HepG2 (cell line): ENCODE measurements around the gene UQCRFS1. TPM values are rescaled to one million over a fixed set of nuclear protein-coding genes. Genes with fewer than 3 reads are reported as not detected.

Experiments used
- ATAC-seq: fragments of 200-7000 bp; cut with Tn5 transposase; 3 replicates; pipeline ENCODE4 v1.9.1; 2020; ENCODE audit warnings: mild to moderate bottlenecking, moderate library complexity
- BruUV-seq: library from RNA; stranded (reverse); fragments of 400-500 nt; replicated peaks from 2 replicates; lab custom pipeline; 2021; lab: Mats Ljungman, UMichigan
- CTCF ChIA-PET: fragments of 300-600 bp; formaldehyde crosslinking; extraction: SDS; loops from one replicate; lab custom pipeline; 2021; ENCODE audit warnings: low total read pairs, inconsistent platforms, low intra/inter-chr PET ratio; lab: Yijun Ruan, JAX
- POLR2A ChIA-PET: fragments of 350-600 bp; sonication (Branson Sonifier 250); formaldehyde crosslinking; loops from one replicate; lab custom pipeline; 2020; ENCODE audit warnings: antibody characterized with exemption, inconsistent platforms; lab: Yijun Ruan, JAX
- DNase-seq: peaks from one replicate; pipeline ENCODE4 v3.0.0-alpha.2; 2015; ENCODE audit warnings: low spot score
- FAIRE-seq: peaks from 3 replicates; lab custom pipeline; 2011; peaks lifted over from hg19 to GRCh38; lab: Jason Lieb, UNC
- H2AFZ ChIP-seq: one replicate; pipeline ENCODE4 v1.6.1; 2011; ENCODE audit warnings: low read length, inconsistent platforms
- H3K27ac ChIP-seq: fragments of 300-600 bp; 3 replicates; pipeline ENCODE4 v1.8.0; 2011; ENCODE audit warnings: mixed run types, mild to moderate bottlenecking, mixed read lengths, low read length, inconsistent platforms; ENCODE audit not compliant: insufficient read depth; ENCODE audit errors: extremely low read length
- H3K27me3 ChIP-seq, 2 experiments: fragments of 200-600 bp in 1 of 2; 2 replicates in 1 of 2; 3 replicates in 1 of 2; pipeline versions ENCODE4 v1.6.0 to v1.8.0; 2011; ENCODE audit warnings: low read length in 2 of 2, mild to moderate bottlenecking in 2 of 2, moderate library complexity in 2 of 2, inconsistent platforms in 1 of 2; ENCODE audit not compliant: insufficient read depth in 2 of 2, control insufficient read depth in 1 of 2
- H3K36me3 ChIP-seq, 2 experiments: fragments of 200-600 bp in 1 of 2; replicated peaks in 1 of 2; 2 replicates in 1 of 2; 3 replicates in 1 of 2; pipeline versions ENCODE4 v1.5.1 to v1.8.0; 2011; ENCODE audit warnings: low read length in 2 of 2, inconsistent platforms in 1 of 2; ENCODE audit not compliant: insufficient read depth in 2 of 2, control insufficient read depth in 1 of 2
- H3K4me1 ChIP-seq: 2 replicates; pipeline ENCODE4 v1.5.1; 2012; ENCODE audit warnings: low read length, inconsistent platforms; ENCODE audit not compliant: insufficient read depth
- H3K4me2 ChIP-seq: 2 replicates; pipeline ENCODE4 v1.6.0; 2011; ENCODE audit warnings: low read depth, low read length, inconsistent platforms
- H3K4me3 ChIP-seq, 3 experiments: fragments of 200-600 bp in 1 of 3; sonication (generic), shearing (Covaris generic) in 1 of 3; replicated peaks in 1 of 3; 2 replicates each; pipeline ENCODE4 v1.5.1; 2011 to 2016; ENCODE audit warnings: low read length in 3 of 3, inconsistent platforms in 2 of 3, low read depth in 2 of 3, mild to moderate bottlenecking in 2 of 3, control low read depth in 1 of 3, mixed read lengths in 1 of 3; ENCODE audit not compliant: insufficient read depth in 1 of 3
- H3K79me2 ChIP-seq: one replicate; pipeline ENCODE4 v1.6.1; 2011; ENCODE audit warnings: low read length, inconsistent platforms; ENCODE audit not compliant: insufficient read depth
- H3K9ac ChIP-seq: 2 replicates; pipeline ENCODE4 v1.6.0; 2011; ENCODE audit warnings: mild to moderate bottlenecking, low read depth, low read length, inconsistent platforms; ENCODE audit not compliant: insufficient read depth
- H3K9me3 ChIP-seq: 2 replicates; pipeline ENCODE4 v1.5.1; 2012; ENCODE audit warnings: mild to moderate bottlenecking, low read length
- H4K20me1 ChIP-seq: 2 replicates; pipeline ENCODE4 v1.6.0; 2011; ENCODE audit warnings: inconsistent platforms, mild to moderate bottlenecking, low read length, moderate library complexity; ENCODE audit not compliant: insufficient read depth
- AKNA ChIP-seq: sonication (generic); formaldehyde crosslinking; IDR thresholded peaks from 2 replicates; pipeline ENCODE4 v1.4.0; 2020; ENCODE audit warnings: missing genetic modification reagents, borderline replicate concordance
- CBX5 ChIP-seq: sonication (generic); formaldehyde crosslinking; IDR thresholded peaks from 2 replicates; pipeline ENCODE4 v1.4.0; 2020; ENCODE audit warnings: missing genetic modification reagents, borderline replicate concordance
- HDAC6 ChIP-seq: fragments of 200-600 bp; sonication (generic); IDR thresholded peaks from 2 replicates; pipeline ENCODE4 v1.7.0; 2017; ENCODE audit warnings: mild to moderate bottlenecking, antibody characterized with exemption, low read length, low read depth
- KDM6A ChIP-seq: IDR thresholded peaks from 2 replicates; pipeline ENCODE4 v1.6.1; 2016; ENCODE audit warnings: low read depth
- MIER2 ChIP-seq: IDR thresholded peaks from 2 replicates; pipeline ENCODE4 v1.6.1; 2016; ENCODE audit warnings: missing biosample characterization, missing genetic modification reagents
- MYC ChIP-seq: sonication (generic); formaldehyde crosslinking; IDR thresholded peaks from 2 replicates; pipeline ENCODE4 v1.9.0; 2021; ENCODE audit warnings: missing genetic modification reagents, borderline replicate concordance
- SRF ChIP-seq: IDR thresholded peaks from 2 replicates; pipeline ENCODE4 v1.6.1; 2011; ENCODE audit warnings: mild to moderate bottlenecking, low read depth, low read length, moderate library complexity
- SRY ChIP-seq: sonication (generic); formaldehyde crosslinking; IDR thresholded peaks from 2 replicates; pipeline ENCODE4 v1.8.0; 2022; ENCODE audit warnings: mild to moderate bottlenecking, missing genetic modification reagents
- ZBTB14 ChIP-seq: sonication (generic); formaldehyde crosslinking; IDR thresholded peaks from 2 replicates; pipeline ENCODE4 v1.4.0; 2020; ENCODE audit warnings: missing genetic modification reagents
- ZNF414 ChIP-seq: sonication (generic); formaldehyde crosslinking; IDR thresholded peaks from 2 replicates; pipeline ENCODE4 v1.5.0; 2020; ENCODE audit warnings: missing genetic modification reagents
- ZNF460 ChIP-seq: sonication (generic); formaldehyde crosslinking; IDR thresholded peaks from 2 replicates; pipeline ENCODE4 v1.5.1; 2020; ENCODE audit warnings: missing genetic modification reagents, mild to moderate bottlenecking, borderline replicate concordance
- ZNF781 ChIP-seq: sonication (generic); formaldehyde crosslinking; IDR thresholded peaks from 2 replicates; pipeline ENCODE4 v1.5.1; 2020; ENCODE audit warnings: borderline replicate concordance, mild to moderate bottlenecking, missing genetic modification reagents; ENCODE audit errors: not compliant biosample characterization
- ZNF788 ChIP-seq: sonication (generic); formaldehyde crosslinking; IDR thresholded peaks from 2 replicates; pipeline ENCODE4 v1.5.0; 2020; ENCODE audit warnings: mild to moderate bottlenecking, missing genetic modification reagents, borderline replicate concordance
- ZSCAN25 ChIP-seq: sonication (generic); formaldehyde crosslinking; IDR thresholded peaks from 2 replicates; pipeline ENCODE4 v1.8.0; 2022; ENCODE audit warnings: mild to moderate bottlenecking, missing genetic modification reagents
- WGBS: methylation state at CpG from one replicate; pipeline ENCODE4 v1.1.6; 2017; ENCODE audit warnings: low lambda C conversion rate; 5-methylcytosine and 5-hydroxymethylcytosine counted together
- in situ Hi-C: cut with HindIII; loops from 2 replicates; pipeline ENCODE4 v1.10.0; 2017; ENCODE audit warnings: low pct_unique_long_range_greater_than_20kb; ENCODE audit not compliant: extremely low pct_ligation_motif_present
- intact Hi-C: fragments of 100-400 bp; cut with micrococcal nuclease; formaldehyde crosslinking; loops from one replicate; pipeline ENCODE4 v1.10.0; 2022; ENCODE audit not compliant: unreplicated experiment
- polyA plus RNA-seq, 8 experiments: library from polyadenylated mRNA; depleted of rRNA in 3 of 8; stranded (reverse) in 7 of 8; unstranded in 1 of 8; fragments of >200 nt; fragmentation: Illumina TruSeq in 4 of 8; extraction: Trizol in 4 of 8; gene quantifications; 2 replicates each; pipeline versions ENCODE4 v1.2.1 to v1.2.3, GENCODE V29; 2011 to 2016; ENCODE audit warnings: low read depth in 4 of 8, missing spikeins in 1 of 8, mixed read lengths in 1 of 8; ENCODE audit not compliant: insufficient read depth in 1 of 8
- total RNA-seq, 5 experiments: library from RNA; depleted of rRNA; stranded (reverse); fragments of >200 nt; fragmentation: Illumina TruSeq; extraction: Trizol; gene quantifications; 2 replicates each; pipeline ENCODE4 v1.2.3, GENCODE V29; 2016; ENCODE audit warnings: low read depth in 1 of 5

UQCRFS1 gene
- total and polyA plus RNA-seq, 2 of the 13 experiments (the other 11 are each of a cell fraction or from before 2014, with no cell fraction given) = 49.5 to 51.1 TPM

- no peak overlapping the region for H3K27ac ChIP-seq
- WGBS = 0% methylated on average over 3 of the region's 3 CpGs
- no peak for FAIRE-seq
- no peaks in the 10 kb centered on the region for H4K20me1 ChIP-seq
- H3K36me3 ChIP-seq = no peaks in the 10 kb centered on the region
- H3K4me2 ChIP-seq = no peak overlapping the region
- H3K9ac ChIP-seq = no peak overlapping the region
- BruUV-seq = no TSS peak
- POLR2A ChIA-PET = no interaction called here
- H3K27me3 ChIP-seq = no peaks in the 10 kb centered on the region
- no peak for TF ChIP-seq ZNF460
- TF ChIP-seq MIER2 (CRISPR knock-in tag) = no peak
- no peak for TF ChIP-seq SRF
- TF ChIP-seq ZSCAN25 (CRISPR knock-in tag) = no peak
- no peak for TF ChIP-seq MYC (CRISPR knock-in tag)
- no peak for TF ChIP-seq AKNA (CRISPR knock-in tag)
- no peak for TF ChIP-seq SRY
- no peak for TF ChIP-seq ZNF788 (CRISPR knock-in tag)
- TF ChIP-seq HDAC6 = no peak
- no peak for TF ChIP-seq CBX5
- TF ChIP-seq KDM6A (CRISPR knock-in tag) = no peak
- no peak for TF ChIP-seq ZNF414 (CRISPR knock-in tag)
- no peak for TF ChIP-seq ZNF781 (CRISPR knock-in tag)
- TF ChIP-seq ZBTB14 (CRISPR knock-in tag) = no peak
- TF ChIP-seq, all 625 proteins: peak for 0
- intact Hi-C loops (no loop called here), in situ Hi-C loops (no loop called here)
- DNase-seq (no peak), ATAC-seq (no peak)
- Histone ChIP-seq H3K4me1 (no peaks in the 10 kb centered on the region), H3K9me3 (peaks cover 41% of the 10 kb centered on the region), H2AFZ (no peak overlapping the region), H3K4me3 (no peak overlapping the region), H3K79me2 (no peaks in the 10 kb centered on the region)
- CTCF ChIA-PET = no interaction called here
These were observed 50.3 kb downstream of the UQCRFS1 start for GRCh38 chr19:29162694-29163093.
